Brain microvascular endothelial cell (primary cell): ENCODE data around the gene MTHFD1L.

Experiments used
- DNase-seq: peaks from one replicate; pipeline ENCODE4 v3.0.0-alpha.2; 2020
- H3K27ac ChIP-seq: fragments of 250-450 bp; sonication (Bioruptor Pico); 2 replicates; pipeline ENCODE4 v1.5.1; 2020; ENCODE audit warnings: mild to moderate bottlenecking, moderate library complexity
- H3K27me3 ChIP-seq: fragments of 250-450 bp; sonication (Bioruptor Pico); replicated peaks from 2 replicates; pipeline ENCODE4 v1.5.1; 2020; ENCODE audit warnings: mild to moderate bottlenecking
- H3K36me3 ChIP-seq: fragments of 250-450 bp; sonication (Bioruptor Pico); replicated peaks from 2 replicates; pipeline ENCODE4 v1.5.1; 2020; ENCODE audit warnings: mild to moderate bottlenecking
- H3K4me3 ChIP-seq: 2 replicates; pipeline ENCODE4 v1.5.1; 2011; ENCODE audit warnings: low read depth, mild to moderate bottlenecking, control low read depth, low read length, moderate library complexity
- in situ Hi-C: cut with HindIII; loops from 2 replicates; pipeline ENCODE4 v1.10.0; 2017; ENCODE audit warnings: low sequenced_read_pairs, low pct_ligation_motif_present
- TF ChIP-seq, protein P1 (sequence below): IDR thresholded peaks from 2 replicates; pipeline ENCODE4 v1.5.1; 2011; ENCODE audit warnings: low read depth, mild to moderate bottlenecking, moderate library complexity, low read length, control low read depth, inconsistent platforms; ENCODE audit errors: missing control alignments

The MTHFD1L gene

DNA sequence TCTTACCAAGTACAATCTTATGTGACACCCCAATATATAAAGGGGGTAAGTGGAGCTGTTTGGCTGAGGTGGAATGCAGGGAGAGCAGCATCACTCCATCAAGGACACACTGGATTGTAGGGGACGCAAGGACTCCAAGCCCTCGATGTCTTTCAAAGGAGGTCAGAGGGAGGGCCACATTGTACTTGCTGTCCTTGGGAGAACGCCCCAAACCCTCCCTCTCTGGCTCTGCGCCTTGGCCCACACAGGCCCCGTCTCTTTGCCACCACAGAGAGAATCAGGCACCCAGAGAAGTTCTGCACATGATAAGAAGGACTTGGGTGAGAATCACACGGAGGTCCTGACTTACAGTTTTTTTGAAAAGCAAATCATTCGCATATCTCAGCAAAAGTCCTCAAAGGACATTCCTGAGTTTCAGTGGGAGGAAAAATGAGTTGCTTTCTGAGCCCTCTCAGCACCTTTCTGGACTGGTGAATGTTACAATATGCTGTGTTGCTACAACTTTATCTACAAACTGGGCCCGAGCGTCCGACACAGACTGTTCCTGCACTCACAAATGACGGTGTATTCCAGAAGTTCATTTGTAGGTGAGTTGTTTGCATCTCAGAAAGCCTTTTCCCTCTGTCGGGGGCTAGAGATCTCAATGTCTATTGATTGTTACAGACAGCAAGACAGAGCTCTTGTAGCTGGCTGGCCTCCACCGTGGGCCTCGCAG is 281.8 kb downstream of the MTHFD1L start:
- TF ChIP-seq, protein P1, sequence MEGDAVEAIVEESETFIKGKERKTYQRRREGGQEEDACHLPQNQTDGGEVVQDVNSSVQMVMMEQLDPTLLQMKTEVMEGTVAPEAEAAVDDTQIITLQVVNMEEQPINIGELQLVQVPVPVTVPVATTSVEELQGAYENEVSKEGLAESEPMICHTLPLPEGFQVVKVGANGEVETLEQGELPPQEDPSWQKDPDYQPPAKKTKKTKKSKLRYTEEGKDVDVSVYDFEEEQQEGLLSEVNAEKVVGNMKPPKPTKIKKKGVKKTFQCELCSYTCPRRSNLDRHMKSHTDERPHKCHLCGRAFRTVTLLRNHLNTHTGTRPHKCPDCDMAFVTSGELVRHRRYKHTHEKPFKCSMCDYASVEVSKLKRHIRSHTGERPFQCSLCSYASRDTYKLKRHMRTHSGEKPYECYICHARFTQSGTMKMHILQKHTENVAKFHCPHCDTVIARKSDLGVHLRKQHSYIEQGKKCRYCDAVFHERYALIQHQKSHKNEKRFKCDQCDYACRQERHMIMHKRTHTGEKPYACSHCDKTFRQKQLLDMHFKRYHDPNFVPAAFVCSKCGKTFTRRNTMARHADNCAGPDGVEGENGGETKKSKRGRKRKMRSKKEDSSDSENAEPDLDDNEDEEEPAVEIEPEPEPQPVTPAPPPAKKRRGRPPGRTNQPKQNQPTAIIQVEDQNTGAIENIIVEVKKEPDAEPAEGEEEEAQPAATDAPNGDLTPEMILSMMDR = no peak
- no peak overlapping the region for H3K4me3 ChIP-seq
- in situ Hi-C loops = no loop called here
- no peaks in the 10 kb centered on the region for H3K36me3 ChIP-seq
- H3K27ac ChIP-seq = no peak overlapping the region
- DNase-seq = no peak
- no peaks in the 10 kb centered on the region for H3K27me3 ChIP-seq

- Histone ChIP-seq H3K4me3 (no peak overlapping the region), H3K27me3 (no peaks in the 10 kb centered on the region), H3K27ac (no peak overlapping the region), H3K36me3 (no peaks in the 10 kb centered on the region)
- no peak for DNase-seq
- in situ Hi-C loops = no loop called here
- TF ChIP-seq, protein P1 = no peak
These were observed 282.6 kb downstream of the MTHFD1L start for GRCh38 chr6:151148111-151148510.

DNA sequence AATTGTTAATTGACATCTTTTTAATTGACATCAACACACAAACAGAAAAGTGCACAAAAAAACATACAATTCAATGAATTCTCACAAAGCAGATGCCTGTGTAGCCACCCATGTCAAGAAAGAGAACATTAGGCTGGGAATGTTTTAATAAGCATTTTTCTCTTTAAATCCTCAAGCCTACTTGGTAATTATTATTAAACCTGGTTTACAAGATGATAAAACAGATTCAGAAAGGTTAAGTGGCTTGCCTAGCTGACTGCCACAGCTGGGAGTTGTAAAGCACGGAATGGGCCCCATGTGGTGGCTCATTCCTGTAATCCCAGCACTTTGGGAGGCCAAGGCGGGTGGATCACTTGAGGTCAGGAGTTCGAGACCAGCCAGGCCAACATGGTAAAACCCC is 284.3 kb downstream of the MTHFD1L start:
- no peaks in the 10 kb centered on the region for H3K36me3 ChIP-seq
- H3K27ac ChIP-seq = no peak overlapping the region
- H3K27me3 ChIP-seq = no peaks in the 10 kb centered on the region
- TF ChIP-seq, protein P1 = no peak
- in situ Hi-C loops = no loop called here
- no peak overlapping the region for H3K4me3 ChIP-seq
- DNase-seq = no peak
